ENCODE results near the gene RETREG1. TPM values are rescaled to one million over a fixed set of nuclear protein-coding genes. Genes with fewer than 3 reads are reported as not detected.

The RETREG1 gene
- total and polyA plus RNA-seq, 12 donors, result 14.6 to 337 (median 216) TPM

DNA sequence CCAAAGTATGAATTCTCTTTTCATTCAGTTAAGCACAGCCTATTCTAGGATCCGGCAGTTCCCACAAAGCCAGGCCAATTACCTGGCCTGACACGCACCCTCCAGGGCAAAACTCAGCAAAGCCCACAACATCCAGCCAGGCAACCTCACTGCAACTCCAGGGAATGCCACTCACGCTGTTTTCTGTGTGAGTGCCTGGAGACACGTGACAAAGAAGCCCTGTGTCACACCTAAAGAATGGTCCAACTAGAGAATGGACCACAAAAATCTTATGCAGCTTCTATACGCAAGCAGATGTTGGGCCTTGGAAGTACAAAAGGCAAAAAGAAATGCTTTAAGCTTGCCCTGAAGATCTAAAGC, 20.2 kb downstream of the RETREG1 start:
- TF ChIP-seq, protein P1, sequence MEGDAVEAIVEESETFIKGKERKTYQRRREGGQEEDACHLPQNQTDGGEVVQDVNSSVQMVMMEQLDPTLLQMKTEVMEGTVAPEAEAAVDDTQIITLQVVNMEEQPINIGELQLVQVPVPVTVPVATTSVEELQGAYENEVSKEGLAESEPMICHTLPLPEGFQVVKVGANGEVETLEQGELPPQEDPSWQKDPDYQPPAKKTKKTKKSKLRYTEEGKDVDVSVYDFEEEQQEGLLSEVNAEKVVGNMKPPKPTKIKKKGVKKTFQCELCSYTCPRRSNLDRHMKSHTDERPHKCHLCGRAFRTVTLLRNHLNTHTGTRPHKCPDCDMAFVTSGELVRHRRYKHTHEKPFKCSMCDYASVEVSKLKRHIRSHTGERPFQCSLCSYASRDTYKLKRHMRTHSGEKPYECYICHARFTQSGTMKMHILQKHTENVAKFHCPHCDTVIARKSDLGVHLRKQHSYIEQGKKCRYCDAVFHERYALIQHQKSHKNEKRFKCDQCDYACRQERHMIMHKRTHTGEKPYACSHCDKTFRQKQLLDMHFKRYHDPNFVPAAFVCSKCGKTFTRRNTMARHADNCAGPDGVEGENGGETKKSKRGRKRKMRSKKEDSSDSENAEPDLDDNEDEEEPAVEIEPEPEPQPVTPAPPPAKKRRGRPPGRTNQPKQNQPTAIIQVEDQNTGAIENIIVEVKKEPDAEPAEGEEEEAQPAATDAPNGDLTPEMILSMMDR (IDR thresholded peaks at IDR 0.05), result peak in 1 of 9 donors; percentile 3
- Histone ChIP-seq H3K27ac (peak overlapping the region in 3 of 10 donors; percentile 11 to 40 (median 15)), H3K9me3 (no peaks in the 10 kb centered on the region), H3K4me1 (peaks cover 3 to 51% (median 29%) of the 10 kb centered on the region in 9 donors), H3K4me3 (no peak overlapping the region), H3K36me3 (no peaks in the 10 kb centered on the region), H3K27me3 (no peaks in the 10 kb centered on the region)
- WGBS, 2 donors, result 62% methylated on average over 5 of the region's 5 CpGs
- ATAC-seq (peak in 3 of 8 donors; percentile 23 to 54 (median 34)), DNase-seq (no peak)
- intact Hi-C loops (cut with DNase I), result no loop called here

DNA sequence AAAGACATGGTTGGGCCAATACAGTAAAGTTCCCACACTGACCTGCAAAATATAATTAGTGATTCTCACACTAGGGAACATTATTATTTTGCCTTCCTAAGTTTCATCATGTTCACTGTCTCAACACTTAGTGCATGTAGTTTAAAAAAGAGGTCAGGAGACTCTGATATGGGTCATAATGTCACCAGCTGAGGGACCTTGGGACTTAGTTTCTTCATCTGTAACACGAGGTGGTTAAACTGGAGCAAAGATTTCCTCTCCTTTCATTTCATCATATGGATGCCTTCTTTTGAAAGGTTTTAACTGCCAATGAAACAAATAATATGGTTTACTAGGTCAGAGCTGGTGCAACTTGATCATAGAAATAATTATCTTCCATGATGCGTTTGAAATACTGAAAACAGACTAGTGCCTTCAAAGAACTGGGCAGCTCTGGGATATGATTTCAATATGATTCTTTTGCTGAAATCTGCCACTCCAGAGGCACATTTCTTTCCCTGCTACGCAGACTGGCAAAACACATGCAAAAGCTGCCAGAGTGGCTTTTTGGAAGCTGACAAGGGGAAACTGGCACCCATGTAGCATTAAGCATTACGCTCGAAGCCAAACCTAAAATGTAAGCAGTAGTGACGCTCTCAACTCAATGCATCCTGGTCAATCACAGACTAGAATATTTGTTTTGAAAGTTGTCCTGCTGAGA, 20.8 kb downstream of the RETREG1 start:
- Histone ChIP-seq H3K4me1 (peaks cover 3 to 49% (median 28%) of the 10 kb centered on the region in 9 donors), H3K4me3 (no peak overlapping the region), H3K9me3 (no peaks in the 10 kb centered on the region), H3K27me3 (no peaks in the 10 kb centered on the region), H3K36me3 (no peaks in the 10 kb centered on the region), H3K27ac (peak overlapping the region in 3 of 10 donors; percentile 11 to 40 (median 15))
- WGBS, 2 donors, result 78 to 80% methylated on average over 6 of the region's 6 CpGs
- intact Hi-C loops (cut with DNase I), result no loop called here
- TF ChIP-seq, protein P1 (IDR thresholded peaks at IDR 0.05), result no peak
- ATAC-seq (no peak), DNase-seq (no peak)

DNA sequence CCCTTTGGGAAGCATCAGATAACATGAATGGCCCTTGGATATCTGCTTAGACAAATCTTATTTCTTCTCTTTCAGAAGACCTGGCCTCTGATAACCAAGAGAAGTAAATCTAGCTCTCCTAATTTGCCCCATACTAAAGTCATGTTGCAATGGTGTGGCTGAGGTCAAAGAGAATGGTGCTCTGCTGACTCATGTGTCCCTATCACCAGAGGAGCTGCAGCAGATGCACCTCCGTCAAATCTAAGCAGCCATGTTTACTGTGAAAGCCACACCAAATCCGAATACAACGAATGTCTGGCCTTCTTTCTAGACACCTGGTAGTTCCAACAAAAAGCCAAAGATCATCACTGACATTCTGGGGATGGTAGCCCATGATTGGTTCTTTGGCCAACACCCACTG, 23.2 kb downstream of the RETREG1 start:
- no peak overlapping the region for H3K4me3 ChIP-seq
- H3K36me3 ChIP-seq, result no peaks in the 10 kb centered on the region
- DNase-seq (no peak), ATAC-seq (peak in 1 of 8 donors; percentile 55)
- peaks cover 3 to 39% (median 21%) of the 10 kb centered on the region in 9 donors for H3K4me1 ChIP-seq
- no peak overlapping the region for H3K27ac ChIP-seq
- no peaks in the 10 kb centered on the region for H3K9me3 ChIP-seq
- intact Hi-C loops (cut with DNase I), result no loop called here
- H3K27me3 ChIP-seq, result no peaks in the 10 kb centered on the region
- WGBS, 2 donors, result 80 to 92% methylated on average over 3 of the region's 3 CpGs
- TF ChIP-seq, protein P1 (IDR thresholded peaks at IDR 0.05), result no peak

DNA sequence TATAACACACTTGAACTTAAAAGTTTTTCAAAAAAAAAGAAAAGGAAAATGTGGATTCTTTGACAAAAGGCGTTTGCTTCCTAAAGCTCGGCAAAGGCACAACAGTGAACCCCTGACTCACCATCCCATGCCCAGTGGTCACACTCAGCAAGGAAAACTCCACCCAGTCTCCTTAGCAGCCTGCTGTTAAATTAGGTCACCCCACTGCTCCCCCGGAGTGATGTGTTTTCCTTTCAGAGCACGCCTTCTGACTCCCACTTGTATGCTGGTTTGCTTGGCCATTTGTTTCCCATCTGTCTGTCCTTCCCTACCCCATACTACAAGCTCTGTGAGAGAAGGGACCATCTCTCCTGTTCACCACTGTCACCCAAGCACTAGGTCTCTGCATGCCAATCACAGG, 23.8 kb downstream of the RETREG1 start:
- DNase-seq (no peak), ATAC-seq (no peak)
- H3K27me3 ChIP-seq, result no peaks in the 10 kb centered on the region
- H3K4me3 ChIP-seq, result no peak overlapping the region
- H3K36me3 ChIP-seq, result no peaks in the 10 kb centered on the region
- H3K4me1 ChIP-seq, result peaks cover 3 to 37% (median 20%) of the 10 kb centered on the region in 9 donors
- no peaks in the 10 kb centered on the region for H3K9me3 ChIP-seq
- TF ChIP-seq, protein P1 (IDR thresholded peaks at IDR 0.05), result no peak
- no peak overlapping the region for H3K27ac ChIP-seq
- 67% methylated on average over 4 of the region's 4 CpGs for WGBS, 2 donors
- intact Hi-C loops (cut with DNase I), result no loop called here

Measured in heart right ventricle (tissue), 16 donors.